Hepatic stellate cell (primary cell): ENCODE data around the gene DOK6.

Experiments used
- DNase-seq: peaks from one replicate; pipeline ENCODE4 v3.0.0; 2011; ENCODE audit warnings: low spot score

The DOK6 gene

DNA sequence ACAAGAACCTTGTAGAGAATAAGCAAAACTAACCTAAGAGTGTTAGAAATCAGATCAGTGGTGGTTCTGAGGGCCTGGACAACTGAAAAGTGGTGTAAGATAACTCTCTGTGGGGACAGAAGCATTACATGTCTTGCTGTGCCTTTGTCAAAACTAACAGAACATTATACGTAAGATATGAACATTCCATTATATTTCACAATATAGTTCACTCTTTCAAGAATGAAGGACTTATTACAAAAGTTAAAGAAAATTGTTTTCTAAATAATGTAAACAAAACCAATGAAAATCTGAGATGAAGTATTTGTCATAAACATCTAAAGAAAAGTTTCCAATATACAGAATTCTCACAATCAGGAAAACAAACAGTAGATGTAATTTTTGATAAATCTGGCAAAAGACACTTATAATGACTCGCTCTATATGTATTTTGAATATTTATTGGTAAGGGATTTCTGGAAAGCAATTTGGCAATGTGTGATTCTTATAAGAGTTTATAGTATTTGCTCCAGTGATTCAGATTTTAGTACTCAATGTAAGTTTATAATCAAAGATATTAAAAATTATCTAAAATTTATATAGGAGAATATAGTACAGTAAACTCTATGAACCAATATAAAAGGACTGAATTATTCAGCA lies 288.6 kb downstream of the DOK6 start:
- peak; percentile 5 for DNase-seq

GRCh38 chr18:69691008-69691760 lies 290.5 kb downstream of the DOK6 start:
- DNase-seq = no peak

- DNase-seq = no peak
Measured at GRCh38 chr18:69697069-69697468, 296.4 kb downstream of the DOK6 start.

DNA sequence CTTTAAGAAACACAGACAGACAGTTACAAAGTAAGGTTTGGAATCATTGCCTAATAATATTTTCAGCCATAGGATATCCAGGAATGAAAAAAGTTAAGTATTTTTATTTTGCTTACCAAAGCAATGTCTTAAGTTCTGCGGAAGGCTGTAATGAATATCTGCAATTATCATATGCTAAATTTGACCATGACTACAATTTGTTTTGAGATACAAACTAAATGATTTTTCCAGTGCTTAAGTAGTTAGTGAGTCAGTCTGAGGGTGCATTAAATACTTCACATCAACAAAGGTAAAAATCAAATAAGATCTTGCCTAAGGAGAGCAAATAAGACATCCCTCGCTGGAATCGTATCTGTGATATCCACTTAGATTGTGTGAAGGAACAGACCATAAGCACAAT lies 297.0 kb downstream of the DOK6 start:
- no peak for DNase-seq

- DNase-seq = no peak
Measured at GRCh38 chr18:69701305-69701704, 300.6 kb downstream of the DOK6 start.

- no peak for DNase-seq
Measured at GRCh38 chr18:69703461-69703860, 302.8 kb downstream of the DOK6 start.

DNA sequence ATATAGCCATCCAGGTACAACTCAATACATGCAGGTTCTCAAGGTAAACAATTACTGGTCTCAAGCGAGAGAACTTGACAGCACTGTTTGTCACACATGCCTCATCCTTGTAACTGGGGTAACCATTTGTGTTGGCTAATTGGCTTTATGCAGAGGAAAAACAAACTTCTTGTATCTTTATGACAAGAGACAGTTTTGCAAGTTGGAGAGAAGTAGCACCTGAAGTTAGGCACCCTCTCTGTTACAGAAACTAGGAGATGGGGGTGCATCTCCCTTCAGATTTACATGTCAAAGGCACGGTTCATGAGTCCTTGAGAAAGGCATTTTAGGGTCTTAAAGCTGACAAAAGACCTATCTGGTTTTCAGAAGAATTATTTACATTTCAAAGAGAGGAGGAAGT lies 305.3 kb downstream of the DOK6 start:
- DNase-seq = no peak

DNA sequence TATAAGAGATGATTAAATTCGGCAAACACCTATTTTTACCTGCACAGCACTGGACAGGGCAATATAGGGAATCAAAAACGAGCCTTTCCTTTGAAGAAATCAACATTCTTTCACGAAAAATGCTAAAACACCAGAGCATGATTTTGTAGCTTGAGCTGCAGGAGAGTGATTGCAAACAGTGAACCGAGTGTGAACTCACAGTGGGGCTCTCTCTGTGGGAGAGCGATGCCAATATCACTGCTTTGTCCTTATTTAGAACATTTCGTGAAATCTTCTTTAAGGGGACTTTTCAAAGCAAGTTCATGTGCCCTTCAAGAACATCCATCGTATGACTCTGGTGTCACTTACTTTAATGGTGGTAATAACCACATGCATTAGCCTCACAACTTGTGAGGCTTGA lies 308.2 kb downstream of the DOK6 start:
- no peak for DNase-seq

DNA sequence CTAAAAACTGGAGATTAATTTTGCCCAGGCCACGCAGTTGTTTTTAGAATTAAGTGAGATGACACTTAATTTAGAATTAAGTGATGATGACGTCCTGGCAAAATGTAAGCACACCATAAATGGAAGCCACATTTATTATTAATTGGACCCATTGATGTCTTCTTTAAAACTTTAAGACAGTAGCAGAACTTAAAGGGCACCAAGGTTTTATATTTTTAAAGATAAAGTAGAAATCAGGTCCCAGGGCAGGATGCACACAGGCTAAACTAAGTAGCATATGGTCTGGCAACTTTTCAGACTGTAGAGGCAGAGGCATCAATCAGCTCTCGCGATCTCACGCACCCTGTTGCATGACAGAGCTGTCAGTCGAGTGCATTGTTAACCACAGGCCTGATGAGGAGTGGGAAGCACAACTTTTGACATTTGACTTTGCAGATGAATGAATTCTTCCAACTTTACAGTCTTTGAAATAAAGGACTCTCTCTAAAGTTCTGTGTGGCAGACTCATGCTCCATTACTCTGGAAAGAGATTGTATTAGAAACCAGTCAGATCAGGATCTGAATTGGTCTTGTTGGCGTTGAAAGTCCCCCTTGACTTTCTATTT lies 314.6 kb downstream of the DOK6 start:
- DNase-seq = no peak

DNA sequence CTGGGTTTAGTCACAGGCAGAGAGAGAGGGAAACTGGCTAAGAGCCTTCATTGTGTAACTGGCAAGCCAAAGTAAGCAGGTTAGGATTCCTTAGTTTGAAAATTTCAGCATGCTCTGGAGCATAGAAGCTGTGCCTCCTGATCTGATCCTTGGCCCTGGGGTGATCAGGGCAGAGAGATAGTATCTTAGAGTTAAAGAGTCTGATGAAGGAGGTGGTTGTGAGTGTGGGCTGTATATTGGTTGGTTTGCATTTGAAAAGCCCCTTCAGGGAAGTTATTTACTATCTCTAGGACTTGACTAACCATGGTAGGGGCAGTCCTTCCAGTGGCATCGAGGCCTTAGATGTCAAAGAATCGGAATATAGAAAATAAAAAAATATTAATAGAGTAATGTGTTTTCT lies 316.9 kb downstream of the DOK6 start:
- no peak for DNase-seq

DNA sequence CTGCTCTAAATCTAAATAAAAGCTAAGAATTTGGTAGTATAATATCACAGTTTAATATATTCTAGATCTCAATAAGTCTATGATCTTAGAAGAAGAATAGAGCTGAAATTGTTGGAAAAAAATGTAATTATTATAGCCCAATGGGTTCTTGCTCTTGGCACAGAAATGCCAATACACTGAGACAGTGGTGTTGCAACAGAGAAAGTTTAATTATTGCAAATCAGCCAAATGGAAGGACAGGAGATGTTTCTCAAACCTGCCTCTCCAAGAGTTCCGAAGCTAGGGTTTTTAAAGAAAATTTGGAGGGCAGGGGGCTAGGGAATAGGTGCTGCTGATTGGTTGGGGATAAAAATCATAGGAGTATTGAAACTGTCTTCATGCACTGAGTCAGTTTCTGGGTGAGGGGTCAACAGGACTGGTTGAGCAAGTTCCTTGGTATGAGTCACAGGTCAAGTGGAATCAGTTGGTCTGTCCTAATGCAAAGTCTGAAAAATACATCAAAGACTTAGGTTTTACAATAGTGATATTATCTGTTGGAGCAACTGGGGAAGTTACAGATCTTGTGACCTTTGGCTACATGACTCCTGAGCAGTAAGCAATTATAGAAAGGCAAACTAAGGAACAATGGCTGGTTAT lies 318.3 kb downstream of the DOK6 start:
- DNase-seq = no peak

DNA sequence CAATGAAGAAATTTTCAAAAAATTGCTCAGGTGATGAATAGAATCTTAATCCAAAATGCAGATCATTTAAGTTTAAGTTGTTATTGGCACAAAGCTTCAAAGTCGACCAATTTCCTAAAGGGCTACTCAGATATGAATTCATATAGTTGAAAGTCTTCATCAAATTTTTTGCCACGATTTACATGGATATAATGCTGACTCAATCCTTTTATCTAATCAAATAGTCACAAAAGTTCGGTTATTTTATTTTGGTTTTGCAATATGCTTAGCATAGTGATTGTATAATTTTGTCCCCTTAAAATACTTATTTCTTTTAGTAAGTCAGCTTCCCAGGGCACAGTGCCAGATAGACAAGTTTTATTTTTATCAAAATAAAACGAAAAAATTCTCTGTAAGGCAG lies 319.7 kb downstream of the DOK6 start:
- no peak for DNase-seq

GRCh38 chr18:69723434-69723833 lies 322.7 kb downstream of the DOK6 start:
- no peak for DNase-seq

- no peak for DNase-seq
Measured at GRCh38 chr18:69725009-69725408, 324.3 kb downstream of the DOK6 start.

DNA sequence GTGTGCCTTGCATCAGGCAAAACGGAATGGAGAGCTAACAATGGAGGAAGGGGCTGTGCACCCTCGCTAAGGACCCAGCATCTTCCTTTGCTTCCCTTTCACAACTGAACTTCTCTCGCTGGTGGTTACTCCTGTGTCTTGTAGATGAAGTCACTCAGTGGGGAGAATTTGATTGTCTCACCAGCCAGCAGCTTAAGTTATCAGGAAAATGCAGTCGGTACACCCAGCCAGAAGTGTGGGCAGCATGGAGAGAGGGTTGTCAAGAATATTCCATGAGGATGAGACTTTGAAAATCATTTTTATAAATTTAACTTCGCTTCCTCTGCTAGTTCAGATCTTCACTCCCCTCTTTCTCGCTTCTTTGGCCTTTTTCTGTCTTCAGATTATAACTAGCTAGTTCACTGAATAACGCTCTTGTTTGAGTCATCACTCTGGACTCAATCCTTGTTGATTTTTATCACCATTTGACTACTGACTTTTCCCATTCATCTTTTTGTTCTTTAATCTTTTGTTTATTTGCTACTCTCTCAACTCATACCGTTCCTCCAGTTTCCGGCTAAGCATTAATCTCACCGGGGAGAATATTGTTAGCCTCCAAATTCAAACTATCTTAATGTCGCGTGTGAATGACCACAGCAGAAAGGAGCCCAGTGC lies 325.3 kb downstream of the DOK6 start:
- no peak for DNase-seq

- DNase-seq = no peak
Measured at GRCh38 chr18:69727912-69728572, 327.4 kb downstream of the DOK6 start.

DNA sequence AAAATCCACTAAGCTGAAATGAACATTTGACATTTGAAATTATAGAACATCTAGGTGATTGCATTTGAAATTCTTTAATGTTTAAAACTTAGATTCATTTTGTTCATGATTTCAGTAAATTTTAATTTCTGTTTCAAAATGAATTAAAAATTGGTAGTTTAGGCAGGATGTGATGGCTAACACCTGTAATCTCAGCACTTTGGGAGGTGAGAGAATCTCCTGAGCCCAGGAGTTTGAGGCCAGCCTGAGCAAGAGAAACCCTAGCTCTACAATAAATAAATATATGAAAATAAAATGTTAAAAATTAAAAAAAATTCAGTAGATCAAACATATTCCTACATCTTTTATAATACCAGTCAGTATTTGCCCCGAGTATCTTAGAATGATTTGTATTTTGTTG lies 330.0 kb downstream of the DOK6 start:
- DNase-seq = no peak

GRCh38 chr18:69734536-69734935 lies 333.8 kb downstream of the DOK6 start:
- DNase-seq = no peak

GRCh38 chr18:69736730-69737129 lies 336.0 kb downstream of the DOK6 start:
- DNase-seq = no peak

DNA sequence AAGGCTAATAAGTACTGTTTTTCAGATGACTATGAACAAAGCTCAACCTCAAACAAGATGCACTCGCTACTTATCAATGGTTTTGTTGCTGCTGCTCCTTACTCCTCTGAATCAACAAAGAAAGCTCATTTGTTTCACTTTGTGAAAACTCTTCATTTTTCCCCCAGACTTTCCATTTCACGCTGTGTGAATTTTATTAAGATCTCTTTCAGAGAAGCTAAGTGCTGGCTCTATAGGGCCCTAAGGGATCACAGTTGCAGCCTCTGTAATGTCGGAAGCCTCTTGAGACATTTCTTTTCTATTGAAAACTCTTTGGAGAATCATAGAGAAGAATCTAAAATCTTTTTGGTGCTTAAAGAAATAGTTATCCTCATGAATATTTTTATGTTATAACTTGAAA lies 337.2 kb downstream of the DOK6 start:
- no peak for DNase-seq

DNA sequence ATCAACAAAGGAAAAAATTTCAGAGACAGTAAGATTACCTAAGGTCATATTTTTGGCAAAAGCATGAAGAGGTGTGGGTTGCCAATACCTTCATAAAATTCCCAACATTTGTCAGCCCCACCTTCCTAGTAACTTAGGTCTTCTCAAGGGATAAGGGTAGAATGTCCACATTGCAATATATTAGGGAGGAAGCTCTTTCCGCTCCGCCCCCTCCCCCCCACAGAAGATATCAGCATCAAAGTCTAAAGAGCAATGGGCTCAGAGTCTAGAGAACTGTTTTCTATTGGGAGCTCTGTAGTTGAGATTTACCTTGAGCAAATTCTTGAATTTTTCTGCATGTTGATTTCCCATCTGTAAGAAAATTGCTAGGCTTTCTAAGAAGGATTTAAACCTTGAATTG lies 346.7 kb downstream of the DOK6 start:
- no peak for DNase-seq
